ENCODE results near the gene SNPH.

SNPH gene

DNA sequence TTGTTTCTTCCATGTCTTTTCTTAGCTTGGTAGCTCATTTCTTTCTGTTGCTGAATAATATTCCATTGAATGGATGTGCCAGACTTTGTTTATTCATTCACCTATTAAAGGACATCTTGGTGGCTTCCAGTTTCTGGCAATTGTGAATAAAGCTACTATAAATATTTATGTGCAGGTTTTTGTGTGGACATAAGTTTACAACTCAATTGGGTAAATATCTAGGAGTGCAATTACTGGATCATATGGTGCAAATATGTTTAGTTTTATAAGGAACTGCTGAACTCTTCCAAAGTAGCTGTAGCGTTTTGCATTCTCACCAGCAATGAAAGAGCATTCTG is 79.6 kb downstream of the SNPH start:
- Histone ChIP-seq H2AFZ (ENCODE audit: low read length) (no peak overlapping the region), H3K9me3 (ENCODE audit: insufficient read depth, low read depth, low read length) (peaks cover 8% of the 10 kb centered on the region; the same call in 1 of the 2 replicates), H3K4me3 (ENCODE audit: low read length, poor library complexity, severe bottlenecking) (no peak overlapping the region), H3K9ac (ENCODE audit: low read depth, low read length, poor library complexity, severe bottlenecking) (no peak overlapping the region), H4K20me1 (ENCODE audit: insufficient read depth, low read length, poor library complexity, severe bottlenecking) (no peaks in the 10 kb centered on the region), H3F3A (ENCODE audit: low read depth) (no peaks in the 10 kb centered on the region), H3K27me3 (ENCODE audit: insufficient read depth, low read length, poor library complexity, severe bottlenecking) (no peaks in the 10 kb centered on the region), H3K36me3 (ENCODE audit: insufficient read depth, low read length) (no peaks in the 10 kb centered on the region), H3K4me2 (ENCODE audit: low read depth, low read length, poor library complexity, severe bottlenecking) (no peak overlapping the region), H3K9me2 (replicated peaks; ENCODE audit: low read depth, low read length) (no peaks in the 10 kb centered on the region), H3K4me1 (ENCODE audit: insufficient read depth, low read length, poor library complexity, severe bottlenecking) (peaks cover 15% of the 10 kb centered on the region), H3K79me2 (ENCODE audit: insufficient read depth, low read length) (no peaks in the 10 kb centered on the region)
- TF ChIP-seq CTCF (conservative IDR thresholded peaks at IDR 0.05; ENCODE audit: low read length) (no peak), EZH2phosphoT487 (IDR thresholded peaks at IDR 0.05; ENCODE audit: borderline replicate concordance) (no peak)

- Histone ChIP-seq H3K9ac (ENCODE audit: low read depth, low read length, poor library complexity, severe bottlenecking) (no peak overlapping the region), H3K79me2 (ENCODE audit: insufficient read depth, low read length) (no peaks in the 10 kb centered on the region), H3K9me2 (replicated peaks; ENCODE audit: low read depth, low read length) (no peaks in the 10 kb centered on the region), H2AFZ (ENCODE audit: low read length) (no peak overlapping the region), H3K36me3 (ENCODE audit: insufficient read depth, low read length) (no peaks in the 10 kb centered on the region), H3K27me3 (ENCODE audit: insufficient read depth, low read length, poor library complexity, severe bottlenecking) (no peaks in the 10 kb centered on the region), H4K20me1 (ENCODE audit: insufficient read depth, low read length, poor library complexity, severe bottlenecking) (no peaks in the 10 kb centered on the region), H3K4me1 (ENCODE audit: insufficient read depth, low read length, poor library complexity, severe bottlenecking) (peaks cover 15% of the 10 kb centered on the region), H3K9me3 (ENCODE audit: insufficient read depth, low read depth, low read length) (peaks cover 8% of the 10 kb centered on the region; the same call in 1 of the 2 replicates), H3F3A (ENCODE audit: low read depth) (no peaks in the 10 kb centered on the region), H3K4me3 (ENCODE audit: low read length, poor library complexity, severe bottlenecking) (no peak overlapping the region), H3K4me2 (ENCODE audit: low read depth, low read length, poor library complexity, severe bottlenecking) (peak overlapping the region; percentile 17)
- TF ChIP-seq CTCF (conservative IDR thresholded peaks at IDR 0.05; ENCODE audit: low read length) = no peak
- no peak for TF ChIP-seq EZH2phosphoT487 (IDR thresholded peaks at IDR 0.05; ENCODE audit: borderline replicate concordance)
These were observed 80.3 kb downstream of the SNPH start for GRCh38 chr20:1346315-1346969.

GRCh38 chr20:1353956-1354355 is 87.9 kb downstream of the SNPH start:
- Histone ChIP-seq H3K4me1 (ENCODE audit: insufficient read depth, low read length, poor library complexity, severe bottlenecking) (no peaks in the 10 kb centered on the region), H3K36me3 (ENCODE audit: insufficient read depth, low read length) (peaks cover 18% of the 10 kb centered on the region; the same call in 1 of the 2 replicates)
- no peak for TF ChIP-seq EZH2phosphoT487 (IDR thresholded peaks at IDR 0.05; ENCODE audit: borderline replicate concordance)

More at GRCh38 chr20:1353956-1354355, 87.9 kb downstream of the SNPH start:
- Histone ChIP-seq H3K27me3 (ENCODE audit: insufficient read depth, low read length, poor library complexity, severe bottlenecking) (no peaks in the 10 kb centered on the region), H3K4me2 (ENCODE audit: low read depth, low read length, poor library complexity, severe bottlenecking) (no peak overlapping the region), H3K79me2 (ENCODE audit: insufficient read depth, low read length) (no peaks in the 10 kb centered on the region), H3K9me3 (ENCODE audit: insufficient read depth, low read depth, low read length) (no peaks in the 10 kb centered on the region; the same call in 1 of the 2 replicates), H2AFZ (ENCODE audit: low read length) (no peak overlapping the region), H3K4me3 (ENCODE audit: low read length, poor library complexity, severe bottlenecking) (no peak overlapping the region), H3K9ac (ENCODE audit: low read depth, low read length, poor library complexity, severe bottlenecking) (no peak overlapping the region), H4K20me1 (ENCODE audit: insufficient read depth, low read length, poor library complexity, severe bottlenecking) (no peaks in the 10 kb centered on the region), H3F3A (ENCODE audit: low read depth) (no peaks in the 10 kb centered on the region), H3K9me2 (replicated peaks; ENCODE audit: low read depth, low read length) (no peaks in the 10 kb centered on the region)
